Astrocyte of the spinal cord (primary cell): ENCODE measurements around the gene GRAP.

ENCODE experiments used
- DNase-seq: peaks from one replicate; pipeline ENCODE4 v3.0.0; 2011; ENCODE audit warnings: low read depth, low spot score
- H3K4me3 ChIP-seq: 2 replicates; pipeline ENCODE4 v1.5.1; 2011; ENCODE audit warnings: low read depth, mild to moderate bottlenecking, low read length, moderate library complexity
- CTCF ChIP-seq: IDR thresholded peaks from 2 replicates; pipeline ENCODE4 v1.5.1; 2012; ENCODE audit warnings: low read depth, mild to moderate bottlenecking, low read length, inconsistent platforms
- in situ Hi-C: cut with HindIII; loops from 2 replicates; pipeline ENCODE4 v1.10.0; 2017; ENCODE audit warnings: low sequenced_read_pairs

The GRAP gene

GRCh38 chr17:19011581-19011980 is 35.2 kb downstream of the GRAP start:
- in situ Hi-C loops: no loop called here
- TF ChIP-seq CTCF: no peak

GRCh38 chr17:19010729-19011505 is 35.8 kb downstream of the GRAP start:
- no peak overlapping the region for H3K4me3 ChIP-seq
- DNase-seq: no peak
- no peak for TF ChIP-seq CTCF
- in situ Hi-C loops: no loop called here

More at GRCh38 chr17:19011581-19011980, 35.2 kb downstream of the GRAP start:
- H3K4me3 ChIP-seq: no peak overlapping the region
- no peak for DNase-seq

GRCh38 chr17:19009970-19010369 is 36.8 kb downstream of the GRAP start:
- H3K4me3 ChIP-seq: no peak overlapping the region
- in situ Hi-C loops: no loop called here
- no peak for DNase-seq
- no peak for TF ChIP-seq CTCF

GRCh38 chr17:19006698-19007097 is 40.1 kb downstream of the GRAP start:
- H3K4me3 ChIP-seq: no peak overlapping the region
- TF ChIP-seq CTCF: no peak
- DNase-seq: no peak
- in situ Hi-C loops: no loop called here

GRCh38 chr17:19005789-19006430 is 40.8 kb downstream of the GRAP start:
- no peak for DNase-seq
- no peak for TF ChIP-seq CTCF
- in situ Hi-C loops: no loop called here
- no peak overlapping the region for H3K4me3 ChIP-seq

GRCh38 chr17:19005137-19005773 is 41.5 kb downstream of the GRAP start:
- in situ Hi-C loops: no loop called here
- TF ChIP-seq CTCF: no peak
- DNase-seq: no peak
- peak overlapping the region; percentile 36 for H3K4me3 ChIP-seq
